Fibroblast of lung (primary cell): Measurements from ENCODE around the gene ZNF862. TPM values are rescaled to one million over a fixed set of nuclear protein-coding genes. Genes with fewer than 3 reads are reported as not detected.

Experiments
- DNase-seq, 2 donors: peaks; one replicate each; pipeline versions ENCODE4 v3.0.0 to v3.0.0-alpha.2; 2010; ENCODE audit warnings: low read depth in 2 of 2
- H2AFZ ChIP-seq: 2 replicates; pipeline ENCODE4 v1.5.1; 2012; ENCODE audit warnings: low read length, control low read depth, inconsistent platforms
- H3K27ac ChIP-seq: 2 replicates; pipeline ENCODE4 v1.5.1; 2011; ENCODE audit warnings: low read length, control low read depth; ENCODE audit not compliant: insufficient read depth
- H3K27me3 ChIP-seq: 2 replicates; pipeline ENCODE4 v1.5.1; 2011; ENCODE audit warnings: mild to moderate bottlenecking, low read length; ENCODE audit not compliant: control insufficient read depth, insufficient read depth
- H3K36me3 ChIP-seq: 2 replicates; pipeline ENCODE4 v1.5.1; 2011; ENCODE audit warnings: low read length; ENCODE audit not compliant: control insufficient read depth, insufficient read depth
- H3K4me1 ChIP-seq: 2 replicates; pipeline ENCODE4 v1.5.1; 2011; ENCODE audit warnings: low read length; ENCODE audit not compliant: control insufficient read depth, insufficient read depth; ENCODE audit errors: extremely low read depth
- H3K4me2 ChIP-seq: 2 replicates; pipeline ENCODE4 v1.5.1; 2011; ENCODE audit warnings: low read length, control low read depth; ENCODE audit not compliant: insufficient read depth; ENCODE audit errors: extremely low read depth
- H3K4me3 ChIP-seq, 4 experiments: fragments of 200-600 bp in 1 of 4; sonication (generic) in 1 of 4; replicated peaks in 1 of 4; 2 replicates each; pipeline ENCODE4 v1.5.1; 2011 to 2016; ENCODE audit warnings: low read length in 4 of 4, low read depth in 3 of 4, mild to moderate bottlenecking in 3 of 4, control low read depth in 2 of 4, inconsistent platforms in 1 of 4, mixed read lengths in 1 of 4; ENCODE audit not compliant: insufficient read depth in 1 of 4; ENCODE audit errors: control extremely low read depth in 1 of 4
- H3K79me2 ChIP-seq: 2 replicates; pipeline ENCODE4 v1.5.1; 2012; ENCODE audit warnings: mild to moderate bottlenecking, low read length, inconsistent platforms; ENCODE audit not compliant: control insufficient read depth, insufficient read depth
- H3K9ac ChIP-seq: 2 replicates; pipeline ENCODE4 v1.5.1; 2011; ENCODE audit warnings: mild to moderate bottlenecking, low read length, control low read depth; ENCODE audit not compliant: insufficient read depth
- H3K9me3 ChIP-seq: 2 replicates; pipeline ENCODE4 v1.5.1; 2012; ENCODE audit warnings: low read depth, low read length; ENCODE audit not compliant: control insufficient read depth, insufficient read depth
- H4K20me1 ChIP-seq: 2 replicates; pipeline ENCODE4 v1.5.1; 2011; ENCODE audit warnings: low read length; ENCODE audit not compliant: control insufficient read depth, insufficient read depth; ENCODE audit errors: extremely low read depth
- CTCF ChIP-seq, 2 donors: IDR thresholded peaks in 1 of 2; conservative IDR thresholded peaks in 1 of 2; 1 replicate in 1 of 2; 2 replicates in 1 of 2; pipeline ENCODE4 v1.5.1; 2011 to 2012; ENCODE audit warnings: low read length in 2 of 2, control low read depth in 1 of 2, inconsistent platforms in 1 of 2, low read depth in 1 of 2, mild to moderate bottlenecking in 1 of 2
- EZH2 ChIP-seq: IDR thresholded peaks from 2 replicates; pipeline ENCODE4 v1.5.1; 2012; ENCODE audit warnings: low read length, control low read depth, mild to moderate bottlenecking; ENCODE audit errors: missing control alignments
- polyA plus RNA-seq, 2 donors: library from polyadenylated mRNA; depleted of rRNA in 1 of 2; stranded (reverse) in 1 of 2; unstranded in 1 of 2; fragments of >200 nt; gene quantifications; 2 replicates each; pipeline ENCODE4 v1.2.1, GENCODE V29; 2011 to 2012; ENCODE audit warnings: missing spikeins in 1 of 2
- total RNA-seq: library from RNA; depleted of rRNA; stranded (reverse); fragments of >200 nt; gene quantifications from 2 replicates; pipeline ENCODE4 v1.2.1, GENCODE V29; 2014

The ZNF862 gene
- total and polyA plus RNA-seq, 2 donors (not counting 1 experiment from before 2014, with no cell fraction given): 4.7 to 10.9 TPM

- DNase-seq: no peak
- Histone ChIP-seq H3K4me3 (no peak overlapping the region), H3K27ac (no peak overlapping the region)
Observed at GRCh38 chr7:149826344-149827088, 11.7 kb upstream of the ZNF862 start.

GRCh38 chr7:149827089-149827981, 10.8 kb upstream of the ZNF862 start:
- Histone ChIP-seq H3K79me2 (no peaks in the 10 kb centered on the region), H3K27ac (no peak overlapping the region), H3K4me3 (no peak overlapping the region), H3K9me3 (no peaks in the 10 kb centered on the region), H4K20me1 (no peaks in the 10 kb centered on the region), H3K9ac (no peak overlapping the region), H3K4me1 (no peaks in the 10 kb centered on the region), H3K27me3 (no peaks in the 10 kb centered on the region), H2AFZ (no peak overlapping the region), H3K36me3 (no peaks in the 10 kb centered on the region), H3K4me2 (no peak overlapping the region)
- TF ChIP-seq EZH2 (no peak), CTCF (conservative IDR thresholded peaks at IDR 0.05 in 1 of 2, IDR thresholded peaks at IDR 0.05 in 1 of 2; ENCODE audit: low read depth in 1 of 2, low read length in 2 of 2) (no peak)
- DNase-seq: no peak

More at GRCh38 chr7:149826344-149827088, 11.7 kb upstream of the ZNF862 start:
- Histone ChIP-seq H3K9ac (no peak overlapping the region), H2AFZ (no peak overlapping the region), H3K4me2 (no peak overlapping the region), H3K79me2 (no peaks in the 10 kb centered on the region), H4K20me1 (no peaks in the 10 kb centered on the region), H3K27me3 (no peaks in the 10 kb centered on the region), H3K4me1 (no peaks in the 10 kb centered on the region), H3K36me3 (no peaks in the 10 kb centered on the region), H3K9me3 (no peaks in the 10 kb centered on the region)
- no peak for TF ChIP-seq CTCF (conservative IDR thresholded peaks at IDR 0.05 in 1 of 2, IDR thresholded peaks at IDR 0.05 in 1 of 2; ENCODE audit: low read depth in 1 of 2, low read length in 2 of 2)
- no peak for TF ChIP-seq EZH2
